CD4-positive, alpha-beta T cell treated with Interleukin-21 for 1 hour (primary cell): ENCODE measurements around the gene LEMD2.

Source experiments
- DNase-seq: peaks from one replicate; pipeline ENCODE4 v3.0.0-alpha.2; 2020

LEMD2 gene

GRCh38 chr6:33819021-33819420, 30.1 kb upstream of the LEMD2 start:
- no peak for DNase-seq

GRCh38 chr6:33818293-33818692, 29.4 kb upstream of the LEMD2 start:
- DNase-seq = no peak

- DNase-seq = no peak
Observed at GRCh38 chr6:33817489-33817888, 28.6 kb upstream of the LEMD2 start.

- no peak for DNase-seq
Observed at GRCh38 chr6:33816911-33817310, 28.0 kb upstream of the LEMD2 start.

DNA sequence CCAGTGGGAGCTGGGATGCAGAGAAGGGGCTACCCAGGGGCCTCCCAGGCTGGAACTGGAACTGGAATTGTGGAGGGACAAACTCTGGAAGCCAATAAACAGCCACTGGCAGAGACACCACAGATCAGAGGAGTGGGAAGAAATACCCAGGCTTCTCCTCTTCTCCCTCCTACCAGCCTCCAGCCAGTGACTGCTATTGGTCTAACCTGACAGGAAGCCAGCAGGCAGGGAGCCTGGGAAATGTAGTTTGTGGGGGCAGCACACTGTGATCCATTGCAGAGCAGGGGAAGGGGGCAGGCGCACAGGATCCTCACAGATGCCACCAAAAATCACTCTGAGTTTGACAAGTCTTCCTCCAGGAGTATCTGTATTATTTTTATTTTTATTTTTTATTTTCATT, 26.9 kb upstream of the LEMD2 start:
- peak; percentile 19 for DNase-seq

DNA sequence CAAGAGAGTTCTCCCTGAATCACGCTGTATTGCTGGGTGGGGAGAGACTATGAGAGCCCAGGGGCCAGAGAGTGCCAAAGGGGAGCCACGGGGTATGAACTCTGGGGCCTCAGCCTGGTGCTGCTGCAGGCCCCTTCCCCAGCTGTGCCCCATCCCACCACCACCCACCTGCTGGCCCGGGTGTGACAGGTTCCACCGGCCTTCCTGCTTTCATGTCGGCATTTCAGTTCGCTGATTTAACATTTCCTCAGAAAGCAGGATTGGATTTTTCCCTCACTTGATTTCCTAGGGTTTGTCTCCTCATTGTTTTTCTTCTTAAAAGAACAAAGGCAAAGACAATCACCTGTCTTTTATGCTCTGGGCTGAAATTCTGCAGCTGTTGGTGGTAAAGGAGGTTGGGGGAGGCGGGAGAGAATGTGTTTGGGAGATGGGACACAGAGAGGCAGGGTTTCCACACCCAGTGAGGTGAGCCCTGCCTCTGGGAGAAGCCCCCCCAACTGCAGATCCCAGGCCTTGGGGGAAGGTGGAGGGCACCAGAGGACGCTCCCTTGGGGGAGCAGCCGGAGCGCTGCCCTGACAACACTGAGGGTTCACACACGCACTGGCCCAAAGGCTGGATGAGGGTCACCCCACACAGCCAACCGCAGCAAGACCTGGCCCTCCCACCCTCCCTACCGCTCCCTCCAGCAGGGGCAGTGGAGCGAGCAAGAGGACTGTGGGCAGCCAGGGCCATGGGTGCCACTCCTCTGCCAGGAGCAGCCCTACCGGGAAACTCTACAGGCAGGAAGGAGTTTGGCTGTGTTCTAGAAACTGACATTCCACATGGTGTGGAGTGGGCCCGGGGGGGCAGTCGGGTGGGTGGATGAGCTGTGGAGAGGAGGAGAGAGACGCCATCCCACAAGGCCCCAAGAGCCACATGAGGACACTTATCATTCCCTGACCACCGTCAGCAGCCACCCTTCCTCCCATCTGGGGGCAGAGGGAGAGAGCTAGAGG, 25.4 kb upstream of the LEMD2 start:
- DNase-seq = no peak

DNA sequence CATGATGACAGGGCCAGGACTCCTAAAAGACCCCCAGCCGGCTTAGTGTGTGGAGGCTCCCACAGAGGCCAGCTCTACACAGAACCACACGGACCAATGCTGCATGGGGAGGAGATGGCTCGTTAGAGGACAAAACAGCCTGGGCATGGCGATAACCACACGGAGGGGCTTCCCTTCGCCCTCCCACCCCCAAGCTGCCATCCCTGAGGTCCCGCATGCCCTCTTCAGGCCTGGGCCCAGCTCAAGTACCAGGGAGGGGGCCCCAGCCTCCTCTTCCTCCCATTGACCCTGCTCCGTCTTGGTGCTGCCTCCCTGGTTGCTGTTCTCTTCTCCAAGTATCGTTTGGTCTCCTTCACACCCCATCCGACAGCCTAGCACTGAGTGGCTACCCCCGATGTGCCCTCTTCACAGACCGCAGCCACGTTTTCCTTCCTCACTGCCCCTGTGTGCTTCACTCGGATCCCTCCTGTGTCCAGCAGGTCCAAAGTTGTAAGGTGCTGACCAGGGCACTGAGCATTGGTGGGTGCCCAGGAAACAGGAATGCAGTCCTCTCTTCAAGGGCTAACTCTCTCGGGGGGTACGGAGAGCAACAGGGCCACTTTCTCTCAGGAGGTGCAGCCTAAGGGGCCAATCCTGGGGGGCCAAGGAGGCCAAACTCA, 24.4 kb upstream of the LEMD2 start:
- no peak for DNase-seq

GRCh38 chr6:33812669-33813068, 23.7 kb upstream of the LEMD2 start:
- peak; percentile 13 for DNase-seq

DNA sequence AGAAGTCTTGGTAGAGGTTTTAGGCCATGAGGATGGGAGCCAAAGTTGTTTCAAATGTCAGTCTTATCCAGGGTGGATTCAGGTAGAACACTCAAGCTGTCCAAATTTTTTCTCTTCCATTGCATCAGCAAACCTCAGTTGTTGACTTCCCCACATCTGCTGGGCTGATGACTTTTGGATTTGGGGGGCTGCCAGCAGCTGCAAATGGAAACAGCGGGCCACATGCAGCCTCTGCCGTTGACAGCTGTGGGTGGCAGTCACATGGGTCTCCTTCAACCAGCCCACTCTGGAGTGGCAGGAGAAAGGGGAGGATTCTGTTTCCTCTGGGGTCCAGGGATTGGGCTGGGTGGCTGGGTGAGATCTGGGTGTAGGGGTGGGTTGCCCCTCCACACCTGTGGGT, 20.7 kb upstream of the LEMD2 start:
- DNase-seq = no peak

DNA sequence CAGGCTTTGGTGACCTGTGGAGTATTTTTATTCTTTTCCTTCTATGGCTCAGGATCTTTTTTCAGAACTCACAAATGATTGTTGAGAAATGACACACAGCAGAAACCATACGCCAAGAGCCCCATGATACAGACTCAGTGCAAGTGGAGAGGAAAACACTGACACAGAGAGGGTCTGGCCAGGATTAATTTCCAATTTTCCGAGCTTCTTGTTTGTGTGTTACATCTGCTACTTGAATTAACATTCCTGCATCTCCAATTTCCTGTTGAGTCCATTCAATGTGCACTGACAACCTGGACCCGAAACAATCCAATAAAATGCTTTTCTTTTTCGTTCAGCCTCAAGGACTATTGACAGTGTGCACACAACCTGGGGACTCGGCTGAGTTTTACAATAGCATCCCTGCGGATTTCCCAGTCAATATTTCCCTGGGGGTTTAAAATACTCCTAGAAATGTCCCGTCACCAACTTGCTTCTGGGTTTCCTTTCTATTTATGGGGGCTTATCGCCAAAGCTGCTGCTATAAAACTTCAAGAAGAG, 19.8 kb upstream of the LEMD2 start:
- no peak for DNase-seq

GRCh38 chr6:33807606-33808005, 18.7 kb upstream of the LEMD2 start:
- DNase-seq = no peak

- DNase-seq = no peak
Observed at GRCh38 chr6:33806841-33807240, 17.9 kb upstream of the LEMD2 start.

DNA sequence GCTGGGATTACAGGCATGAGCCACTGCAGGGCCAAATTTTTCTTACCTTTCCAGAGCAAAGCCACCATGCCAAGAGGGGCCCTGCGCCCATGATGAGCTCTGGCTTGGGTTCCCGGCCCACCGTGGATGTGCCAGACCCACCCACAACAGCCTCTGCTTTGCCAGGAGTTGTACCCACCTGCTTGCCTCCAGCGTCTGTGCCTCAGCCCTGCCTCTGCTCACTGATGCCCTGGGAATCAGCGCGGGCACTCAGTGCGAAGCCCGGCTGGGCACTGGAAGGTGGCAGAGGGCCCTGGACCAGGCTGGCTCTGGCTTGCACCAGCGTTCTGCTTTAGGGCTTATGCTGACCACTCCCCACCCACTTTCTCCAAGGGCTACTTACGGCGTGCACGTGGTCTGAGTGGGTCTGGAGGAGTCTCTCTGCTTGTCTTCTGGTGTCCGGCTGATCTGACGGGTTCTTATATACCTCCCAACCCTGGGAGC, 14.7 kb upstream of the LEMD2 start, which contains the start of gene MLN:
MLN (minus strand) TSS at position 433 of the 483 bp plus-strand sequence. CDS start 2,840 bp downstream, outside the sequence.
- no peak for DNase-seq

- no peak for DNase-seq
Observed at GRCh38 chr6:33802186-33802958, 13.4 kb upstream of the LEMD2 start.

GRCh38 chr6:33801611-33802010, 12.7 kb upstream of the LEMD2 start:
- no peak for DNase-seq

- DNase-seq = no peak
Observed at GRCh38 chr6:33800248-33800969, 11.5 kb upstream of the LEMD2 start.

DNA sequence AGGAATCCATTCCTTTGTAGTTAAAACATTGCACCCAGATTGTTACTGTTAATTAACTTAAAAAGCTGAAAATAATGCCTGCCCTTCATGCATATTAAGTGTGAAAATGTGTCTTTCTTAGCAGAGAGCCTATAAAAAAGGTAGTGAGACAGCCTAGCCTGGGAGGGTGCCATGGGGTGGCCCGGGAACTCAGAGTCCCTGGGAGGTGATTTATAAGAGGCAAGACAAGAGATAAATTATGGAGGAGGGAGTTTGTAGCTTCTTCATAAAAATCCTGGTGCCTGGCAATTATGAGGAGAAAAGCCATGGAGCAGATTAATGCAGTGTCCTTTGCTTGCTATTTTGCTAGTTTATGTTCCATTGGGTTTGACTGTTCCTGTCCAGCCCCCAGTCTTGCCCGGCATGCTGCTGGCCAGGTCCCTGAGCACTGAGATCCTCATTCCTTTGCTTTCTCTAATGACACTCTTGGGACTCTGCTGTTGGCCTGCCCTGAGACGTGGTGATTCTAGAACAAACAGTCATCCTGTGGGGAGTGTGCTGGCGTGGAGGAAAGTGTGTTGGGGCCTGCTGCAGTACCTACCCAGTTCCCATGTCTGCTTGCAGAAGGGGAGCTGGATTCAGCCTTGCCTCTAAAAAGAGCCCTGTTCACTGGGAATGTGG, 10.7 kb upstream of the LEMD2 start:
- DNase-seq = no peak

DNA sequence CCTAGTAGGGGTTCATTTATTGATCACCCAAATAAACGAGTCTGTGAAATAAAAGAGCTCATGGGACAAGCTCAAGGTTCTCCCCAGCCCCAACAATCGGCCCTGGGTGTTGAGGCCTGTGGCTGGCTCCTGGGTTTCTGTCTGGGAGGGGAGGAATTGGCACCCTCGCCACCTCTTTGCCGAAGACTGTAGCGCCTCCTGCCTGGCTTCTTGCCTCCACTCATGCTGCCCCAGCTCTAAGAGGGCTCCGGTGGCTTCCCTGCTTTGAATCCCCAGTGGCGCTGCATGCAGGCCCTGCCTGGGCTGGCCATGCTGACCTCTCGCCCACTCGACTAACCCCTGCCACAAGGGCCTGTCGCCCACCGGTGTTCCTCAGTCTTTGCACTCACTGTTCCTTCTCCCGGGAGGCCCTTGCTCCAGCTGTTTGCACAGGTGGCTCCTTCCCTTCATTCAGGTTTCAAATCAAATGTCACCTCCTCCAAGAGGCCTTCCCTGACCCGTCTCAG, 9.5 kb upstream of the LEMD2 start:
- DNase-seq = no peak

GRCh38 chr6:33797626-33798342, 8.9 kb upstream of the LEMD2 start:
- no peak for DNase-seq

GRCh38 chr6:33794910-33795623, 6.1 kb upstream of the LEMD2 start:
- no peak for DNase-seq
